Measurements from ENCODE around the gene RIC8B. TPM values are rescaled to one million over a fixed set of nuclear protein-coding genes. Genes with fewer than 3 reads are reported as not detected.

The RIC8B gene
- total RNA-seq, 1 experiment from 2014 or later, result 29.0 TPM

GRCh38 chr12:106865683-106866082 lies 91.2 kb downstream of the RIC8B start:
- no peaks in the 10 kb centered on the region for H4K20me1 ChIP-seq (ENCODE audit: control insufficient read depth, insufficient read depth, insufficient read length)
- no peaks in the 10 kb centered on the region for H3K79me1 ChIP-seq (ENCODE audit: insufficient read depth, low read depth, low read length, poor library complexity, severe bottlenecking)
- no peak overlapping the region for H3K4me2 ChIP-seq (ENCODE audit: insufficient read depth, insufficient read length, low read length)
- no peak overlapping the region for H3T11ph ChIP-seq (ENCODE audit: low read length)
- H3K4me1 Mint-ChIP-seq, result peaks cover 19 to 20% of the 10 kb centered on the region in 2 experiments
- DNase-seq, result peak; percentile 57
- no peaks in the 10 kb centered on the region for H3K23me2 ChIP-seq (ENCODE audit: insufficient read length, low read depth, low read length, poor library complexity, severe bottlenecking)
- no peak overlapping the region for H3K4ac ChIP-seq (ENCODE audit: low read depth, low read length)
- H3K4me3 Mint-ChIP-seq, result no peak overlapping the region; a peak in 1 of 5 replicates
- H3K36me3 Mint-ChIP-seq (ENCODE audit: insufficient read depth in 1 of 3, low read depth in 3 of 3), result peaks cover 3 to 6% (median 5%) of the 10 kb centered on the region in 3 experiments; a peak in 4 of 7 replicates
- no peaks in the 10 kb centered on the region for H3K27me3 Mint-ChIP-seq (ENCODE audit: low read depth)
- no peak overlapping the region for H3K27ac ChIP-seq (ENCODE audit: insufficient read length, low read depth, low read length)
- no CpG with 5 or more reads among the region's 3 CpGs for WGBS (ENCODE audit: extremely low coverage, insufficient read length, low lambda C conversion rate)
- no peak for TF ChIP-seq CTCF (conservative IDR thresholded peaks at IDR 0.05)
- no peak overlapping the region for H3K56ac ChIP-seq (ENCODE audit: insufficient read length, low read depth, low read length)
- H3K14ac ChIP-seq (ENCODE audit: insufficient read depth, low read length), result no peak overlapping the region
- no peak overlapping the region for H4K8ac ChIP-seq (replicated peaks; ENCODE audit: insufficient read length, low read depth, low read length)
- no peak overlapping the region for H4K91ac ChIP-seq (ENCODE audit: insufficient read length, low read depth, low read length)
- no peaks in the 10 kb centered on the region for H3K79me2 ChIP-seq (ENCODE audit: insufficient read depth, low read length)
- H2BK20ac ChIP-seq (ENCODE audit: low read depth, low read length, poor library complexity, severe bottlenecking), result no peak overlapping the region
- H2BK5ac ChIP-seq (ENCODE audit: insufficient read length, low read length), result no peak overlapping the region
- peak overlapping the region in 1 of 3 experiments; percentile 6; a peak in 3 of 7 replicates for H3K27ac Mint-ChIP-seq
- H2AFZ ChIP-seq (ENCODE audit: low read length), result no peak overlapping the region
- H2BK15ac ChIP-seq (ENCODE audit: low read depth, low read length), result no peak overlapping the region
- no peak overlapping the region for H3K18ac ChIP-seq (ENCODE audit: insufficient read length, low read depth, low read length)
- no peak overlapping the region for H4K5ac ChIP-seq (ENCODE audit: insufficient read length, low read depth, low read length)
- no peaks in the 10 kb centered on the region for H3K9me3 Mint-ChIP-seq
- H3K23ac ChIP-seq (ENCODE audit: insufficient read length, low read depth, low read length), result no peak overlapping the region
- 0 out of 2 replicates have a peak, but pooled peaks cover 3% of the 10 kb centered on the region for H3K4me1 ChIP-seq (ENCODE audit: insufficient read depth, low read length)
- no peaks in the 10 kb centered on the region for H3K9me3 ChIP-seq (ENCODE audit: control insufficient read depth, low read depth, low read length)
- H3K27me3 ChIP-seq (ENCODE audit: insufficient read depth, low read length), result no peaks in the 10 kb centered on the region
- no peak overlapping the region for H3K9ac ChIP-seq (ENCODE audit: extremely low read depth, insufficient read length, low read length)
- H2BK12ac ChIP-seq (ENCODE audit: insufficient read length, low read depth, low read length), result no peak overlapping the region
- H2AK5ac ChIP-seq (ENCODE audit: insufficient read length, low read length), result no peak overlapping the region
- no peak overlapping the region for H2BK120ac ChIP-seq (ENCODE audit: low read depth, low read length, poor library complexity, severe bottlenecking)

Data from H9 (cell line).